HepG2 (cell line): ENCODE results near the gene HNF1B. TPM values are rescaled to one million over a fixed set of nuclear protein-coding genes. Genes with fewer than 3 reads are reported as not detected.

Experiments used
- ATF1 ChIP-seq: IDR thresholded peaks from 2 replicates; pipeline ENCODE4 v1.6.1; 2016; ENCODE audit warnings: mild to moderate bottlenecking, control low read depth
- ATRX ChIP-seq: sonication (generic); formaldehyde crosslinking; IDR thresholded peaks from 2 replicates; pipeline ENCODE4 v1.4.0; 2020; ENCODE audit warnings: missing genetic modification reagents, borderline replicate concordance
- EED ChIP-seq: sonication (generic); formaldehyde crosslinking; IDR thresholded peaks from 2 replicates; pipeline ENCODE4 v1.5.0; 2020; ENCODE audit warnings: mild to moderate bottlenecking, missing genetic modification reagents
- HNRNPK ChIP-seq: fragments of 200-400 bp; formaldehyde crosslinking; IDR thresholded peaks from 2 replicates; pipeline ENCODE4 v1.6.1; 2018; ENCODE audit warnings: low read length, low read depth, moderate library complexity, mild to moderate bottlenecking; ENCODE audit not compliant: poor library complexity, severe bottlenecking
- IKZF1 ChIP-seq: fragments of 450-650 bp; IDR thresholded peaks from 2 replicates; pipeline ENCODE4 v1.7.1; 2016
- KDM4B ChIP-seq: sonication (generic); formaldehyde crosslinking; IDR thresholded peaks from 2 replicates; pipeline ENCODE4 v1.4.0; 2020; ENCODE audit warnings: missing genetic modification reagents
- MAFG ChIP-seq: sonication (generic); formaldehyde crosslinking; IDR thresholded peaks from 2 replicates; pipeline ENCODE4 v1.5.1; 2020; ENCODE audit warnings: mild to moderate bottlenecking, missing genetic modification reagents
- MXD3 ChIP-seq: IDR thresholded peaks from 2 replicates; pipeline ENCODE4 v1.6.1; 2016; ENCODE audit warnings: mild to moderate bottlenecking, missing biosample characterization, missing genetic modification reagents
- MXI1 ChIP-seq: IDR thresholded peaks from 3 replicates; pipeline ENCODE4 v1.6.1; 2012; ENCODE audit warnings: low read depth, low read length, inconsistent platforms, borderline replicate concordance
- RBM22 ChIP-seq: fragments of 200-400 bp; formaldehyde crosslinking; optimal IDR thresholded peaks from 2 replicates; pipeline ENCODE3; 2017; ENCODE audit warnings: mild to moderate bottlenecking, low read length, moderate library complexity
- SMAD3 ChIP-seq: sonication (generic); formaldehyde crosslinking; IDR thresholded peaks from 2 replicates; pipeline ENCODE4 v1.4.0; 2020; ENCODE audit warnings: missing genetic modification reagents
- THAP7 ChIP-seq: sonication (generic); formaldehyde crosslinking; IDR thresholded peaks from 2 replicates; pipeline ENCODE4 v1.8.1; 2023; ENCODE audit warnings: mild to moderate bottlenecking, missing genetic modification reagents
- ZBTB37 ChIP-seq: sonication (generic); formaldehyde crosslinking; IDR thresholded peaks from 2 replicates; pipeline ENCODE4 v1.4.0; 2020; ENCODE audit warnings: mild to moderate bottlenecking, missing genetic modification reagents
- ZNF205 ChIP-seq: IDR thresholded peaks from 2 replicates; pipeline ENCODE4 v1.6.1; 2018; ENCODE audit warnings: missing biosample characterization, missing genetic modification reagents
- ZNF891 ChIP-seq: sonication (generic); formaldehyde crosslinking; IDR thresholded peaks from 2 replicates; pipeline ENCODE4 v1.5.0; 2020; ENCODE audit warnings: mild to moderate bottlenecking, missing genetic modification reagents
- polyA plus RNA-seq, 8 experiments: library from polyadenylated mRNA; depleted of rRNA in 3 of 8; stranded (reverse) in 7 of 8; unstranded in 1 of 8; fragments of >200 nt; fragmentation: Illumina TruSeq in 4 of 8; extraction: Trizol in 4 of 8; gene quantifications; 2 replicates each; pipeline versions ENCODE4 v1.2.1 to v1.2.3, GENCODE V29; 2011 to 2016; ENCODE audit warnings: low read depth in 4 of 8, missing spikeins in 1 of 8, mixed read lengths in 1 of 8; ENCODE audit not compliant: insufficient read depth in 1 of 8
- total RNA-seq, 5 experiments: library from RNA; depleted of rRNA; stranded (reverse); fragments of >200 nt; fragmentation: Illumina TruSeq; extraction: Trizol; gene quantifications; 2 replicates each; pipeline ENCODE4 v1.2.3, GENCODE V29; 2016; ENCODE audit warnings: low read depth in 1 of 5
- TF ChIP-seq, protein P1 (sequence below): sonication (generic); formaldehyde crosslinking; IDR thresholded peaks from 2 replicates; pipeline ENCODE4 v1.5.0; 2020; ENCODE audit warnings: mild to moderate bottlenecking, missing genetic modification reagents
- TF ChIP-seq, protein P2 (sequence below): sonication (generic); formaldehyde crosslinking; IDR thresholded peaks from 2 replicates; pipeline ENCODE4 v1.5.1; 2020; ENCODE audit warnings: mild to moderate bottlenecking, missing genetic modification reagents, moderate library complexity
- TF ChIP-seq, protein P3 (sequence below): sonication (generic); formaldehyde crosslinking; IDR thresholded peaks from 2 replicates; pipeline ENCODE4 v1.5.0; 2020; ENCODE audit warnings: mild to moderate bottlenecking, low read depth, missing genetic modification reagents, borderline replicate concordance
- TF ChIP-seq, protein P4 (sequence below): sonication (generic); formaldehyde crosslinking; IDR thresholded peaks from 2 replicates; pipeline ENCODE4 v1.8.1; 2023; ENCODE audit warnings: mild to moderate bottlenecking, inconsistent platforms, moderate library complexity, missing genetic modification reagents, borderline replicate concordance

HNF1B gene
- total and polyA plus RNA-seq, 2 of the 13 experiments (the other 11 are each of a cell fraction or from before 2014, with no cell fraction given), result 1.9 to 5.3 TPM

- TF ChIP-seq MXD3 (CRISPR knock-in tag), result 0 out of 2 replicates have a peak, but pooled peaks have one; percentile 15
- TF ChIP-seq, protein P1, sequence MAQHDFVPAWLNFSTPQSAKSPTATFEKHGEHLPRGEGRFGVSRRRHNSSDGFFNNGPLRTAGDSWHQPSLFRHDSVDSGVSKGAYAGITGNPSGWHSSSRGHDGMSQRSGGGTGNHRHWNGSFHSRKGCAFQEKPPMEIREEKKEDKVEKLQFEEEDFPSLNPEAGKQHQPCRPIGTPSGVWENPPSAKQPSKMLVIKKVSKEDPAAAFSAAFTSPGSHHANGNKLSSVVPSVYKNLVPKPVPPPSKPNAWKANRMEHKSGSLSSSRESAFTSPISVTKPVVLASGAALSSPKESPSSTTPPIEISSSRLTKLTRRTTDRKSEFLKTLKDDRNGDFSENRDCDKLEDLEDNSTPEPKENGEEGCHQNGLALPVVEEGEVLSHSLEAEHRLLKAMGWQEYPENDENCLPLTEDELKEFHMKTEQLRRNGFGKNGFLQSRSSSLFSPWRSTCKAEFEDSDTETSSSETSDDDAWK (CRISPR knock-in tag), result no peak
- no peak for TF ChIP-seq ZNF891 (CRISPR knock-in tag)
- no peak for TF ChIP-seq ZBTB37 (CRISPR knock-in tag)
- no peak for TF ChIP-seq EED (CRISPR knock-in tag)
- TF ChIP-seq ATRX, result no peak
- TF ChIP-seq ATF1 (CRISPR knock-in tag), result peak; percentile 61
- TF ChIP-seq, protein P2, sequence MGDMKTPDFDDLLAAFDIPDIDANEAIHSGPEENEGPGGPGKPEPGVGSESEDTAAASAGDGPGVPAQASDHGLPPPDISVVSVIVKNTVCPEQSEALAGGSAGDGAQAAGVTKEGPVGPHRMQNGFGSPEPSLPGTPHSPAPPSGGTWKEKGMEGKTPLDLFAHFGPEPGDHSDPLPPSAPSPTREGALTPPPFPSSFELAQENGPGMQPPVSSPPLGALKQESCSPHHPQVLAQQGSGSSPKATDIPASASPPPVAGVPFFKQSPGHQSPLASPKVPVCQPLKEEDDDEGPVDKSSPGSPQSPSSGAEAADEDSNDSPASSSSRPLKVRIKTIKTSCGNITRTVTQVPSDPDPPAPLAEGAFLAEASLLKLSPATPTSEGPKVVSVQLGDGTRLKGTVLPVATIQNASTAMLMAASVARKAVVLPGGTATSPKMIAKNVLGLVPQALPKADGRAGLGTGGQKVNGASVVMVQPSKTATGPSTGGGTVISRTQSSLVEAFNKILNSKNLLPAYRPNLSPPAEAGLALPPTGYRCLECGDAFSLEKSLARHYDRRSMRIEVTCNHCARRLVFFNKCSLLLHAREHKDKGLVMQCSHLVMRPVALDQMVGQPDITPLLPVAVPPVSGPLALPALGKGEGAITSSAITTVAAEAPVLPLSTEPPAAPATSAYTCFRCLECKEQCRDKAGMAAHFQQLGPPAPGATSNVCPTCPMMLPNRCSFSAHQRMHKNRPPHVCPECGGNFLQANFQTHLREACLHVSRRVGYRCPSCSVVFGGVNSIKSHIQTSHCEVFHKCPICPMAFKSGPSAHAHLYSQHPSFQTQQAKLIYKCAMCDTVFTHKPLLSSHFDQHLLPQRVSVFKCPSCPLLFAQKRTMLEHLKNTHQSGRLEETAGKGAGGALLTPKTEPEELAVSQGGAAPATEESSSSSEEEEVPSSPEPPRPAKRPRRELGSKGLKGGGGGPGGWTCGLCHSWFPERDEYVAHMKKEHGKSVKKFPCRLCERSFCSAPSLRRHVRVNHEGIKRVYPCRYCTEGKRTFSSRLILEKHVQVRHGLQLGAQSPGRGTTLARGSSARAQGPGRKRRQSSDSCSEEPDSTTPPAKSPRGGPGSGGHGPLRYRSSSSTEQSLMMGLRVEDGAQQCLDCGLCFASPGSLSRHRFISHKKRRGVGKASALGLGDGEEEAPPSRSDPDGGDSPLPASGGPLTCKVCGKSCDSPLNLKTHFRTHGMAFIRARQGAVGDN (CRISPR knock-in tag), result peak; percentile 87
- TF ChIP-seq, protein P3, sequence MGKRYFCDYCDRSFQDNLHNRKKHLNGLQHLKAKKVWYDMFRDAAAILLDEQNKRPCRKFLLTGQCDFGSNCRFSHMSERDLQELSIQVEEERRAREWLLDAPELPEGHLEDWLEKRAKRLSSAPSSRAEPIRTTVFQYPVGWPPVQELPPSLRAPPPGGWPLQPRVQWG, result peak; percentile 83; the same call in 1 of the 2 replicates
- no peak; the same call in 1 of the 2 replicates for TF ChIP-seq ZNF205 (CRISPR knock-in tag)
- TF ChIP-seq, protein P4, sequence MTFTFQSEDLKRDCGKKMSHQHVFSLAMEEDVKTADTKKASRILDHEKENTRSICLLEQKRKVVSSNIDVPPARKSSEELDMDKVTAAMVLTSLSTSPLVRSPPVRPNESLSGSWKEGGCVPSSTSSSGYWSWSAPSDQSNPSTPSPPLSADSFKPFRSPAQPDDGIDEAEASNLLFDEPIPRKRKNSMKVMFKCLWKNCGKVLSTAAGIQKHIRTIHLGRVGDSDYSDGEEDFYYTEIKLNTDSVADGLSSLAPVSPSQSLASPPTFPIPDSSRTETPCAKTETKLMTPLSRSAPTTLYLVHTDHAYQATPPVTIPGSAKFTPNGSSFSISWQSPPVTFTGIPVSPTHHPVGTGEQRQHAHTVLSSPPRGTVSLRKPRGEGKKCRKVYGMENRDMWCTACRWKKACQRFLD (CRISPR knock-in tag), result no peak
- no peak for TF ChIP-seq HNRNPK
- TF ChIP-seq MXI1, result peak; percentile 55; the same call in 1 of the 3 replicates
- no peak; the same call in 1 of the 2 replicates for TF ChIP-seq SMAD3 (CRISPR knock-in tag)
- TF ChIP-seq IKZF1, result no peak
- no peak for TF ChIP-seq RBM22
- TF ChIP-seq THAP7 (CRISPR knock-in tag), result no peak
- TF ChIP-seq MAFG, result no peak
- 0 out of 2 replicates have a peak, but pooled peaks have one; percentile 39 for TF ChIP-seq KDM4B (CRISPR knock-in tag)
Observed at GRCh38 chr17:37708616-37709212, 36.1 kb downstream of the HNF1B start (continued).
